ENCODE data around the gene COL4A1. TPM values are rescaled to one million over a fixed set of nuclear protein-coding genes. Genes with fewer than 3 reads are reported as not detected.

Gene COL4A1
- total and polyA plus RNA-seq, 2 of the 13 experiments (the other 11 are each of a cell fraction or from before 2014, with no cell fraction given) = not detected

DNA sequence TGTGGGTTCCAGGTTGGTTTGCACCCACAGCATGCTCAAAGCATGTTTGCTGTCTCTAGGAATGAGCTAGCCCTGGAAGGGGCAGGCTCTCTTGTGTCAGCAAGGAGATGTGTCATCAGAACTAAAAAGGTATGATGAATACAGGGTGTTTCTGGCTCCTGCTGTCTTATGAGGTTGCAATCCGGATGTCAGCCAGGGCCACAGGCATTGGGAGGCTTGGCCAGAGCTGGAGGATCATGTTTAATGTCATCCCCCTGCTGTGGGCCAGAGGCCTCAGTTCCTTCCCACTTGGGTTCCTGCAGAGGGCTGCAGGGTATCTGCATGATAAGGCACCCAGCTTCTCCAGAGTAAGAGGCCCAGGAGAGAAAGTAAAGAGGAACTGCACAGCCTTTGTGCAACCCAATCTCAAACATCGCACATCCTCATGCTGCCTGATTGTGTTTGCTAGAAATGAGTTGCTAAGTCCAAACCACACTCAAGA lies 193.6 kb downstream of the COL4A1 start:
- TF ChIP-seq, protein P1, sequence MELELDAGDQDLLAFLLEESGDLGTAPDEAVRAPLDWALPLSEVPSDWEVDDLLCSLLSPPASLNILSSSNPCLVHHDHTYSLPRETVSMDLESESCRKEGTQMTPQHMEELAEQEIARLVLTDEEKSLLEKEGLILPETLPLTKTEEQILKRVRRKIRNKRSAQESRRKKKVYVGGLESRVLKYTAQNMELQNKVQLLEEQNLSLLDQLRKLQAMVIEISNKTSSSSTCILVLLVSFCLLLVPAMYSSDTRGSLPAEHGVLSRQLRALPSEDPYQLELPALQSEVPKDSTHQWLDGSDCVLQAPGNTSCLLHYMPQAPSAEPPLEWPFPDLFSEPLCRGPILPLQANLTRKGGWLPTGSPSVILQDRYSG (CRISPR knock-in tag; IDR thresholded peaks at IDR 0.05) = no peak
- TF ChIP-seq, protein P2, sequence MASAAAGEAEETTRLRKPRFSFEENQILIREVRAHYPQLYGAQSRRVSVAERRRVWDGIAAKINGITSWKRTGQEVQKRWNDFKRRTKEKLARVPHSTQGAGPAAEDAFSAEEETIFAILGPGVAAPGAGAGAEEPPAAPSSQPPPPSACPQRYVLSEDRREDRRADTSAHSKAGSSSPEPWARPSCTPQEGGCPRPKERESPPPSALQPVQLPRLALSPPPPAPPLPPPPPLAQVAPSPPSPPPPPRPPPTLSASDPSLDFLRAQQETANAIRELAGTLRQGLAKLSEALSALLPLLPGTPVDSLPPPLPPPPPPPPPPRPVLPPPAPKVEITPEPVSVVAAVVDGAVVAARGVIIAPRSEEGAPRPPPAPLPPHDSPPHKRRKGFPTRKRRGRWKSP (CRISPR knock-in tag; IDR thresholded peaks at IDR 0.05) = no peak
- TF ChIP-seq RNF2 (conservative IDR thresholded peaks at IDR 0.05; ENCODE audit: low read depth) = no peak
- no peak for TF ChIP-seq ZNF816 (CRISPR knock-in tag; IDR thresholded peaks at IDR 0.05; ENCODE audit: borderline replicate concordance)
- TF ChIP-seq CHD2 (IDR thresholded peaks at IDR 0.05; ENCODE audit: low read depth, low read length) = no peak
- TF ChIP-seq ZNF562 (CRISPR knock-in tag; IDR thresholded peaks at IDR 0.05; ENCODE audit: borderline replicate concordance) = no peak
- no peak for TF ChIP-seq KDM5B (CRISPR knock-in tag; IDR thresholded peaks at IDR 0.05; ENCODE audit: borderline replicate concordance)
- TF ChIP-seq ATF7 (IDR thresholded peaks at IDR 0.05) = no peak
- no peak for TF ChIP-seq ATF7 (CRISPR knock-in tag; IDR thresholded peaks at IDR 0.05)
- TF ChIP-seq ZNF136 (CRISPR knock-in tag; IDR thresholded peaks at IDR 0.05; ENCODE audit: low read depth) = no peak
- TF ChIP-seq, protein P3, sequence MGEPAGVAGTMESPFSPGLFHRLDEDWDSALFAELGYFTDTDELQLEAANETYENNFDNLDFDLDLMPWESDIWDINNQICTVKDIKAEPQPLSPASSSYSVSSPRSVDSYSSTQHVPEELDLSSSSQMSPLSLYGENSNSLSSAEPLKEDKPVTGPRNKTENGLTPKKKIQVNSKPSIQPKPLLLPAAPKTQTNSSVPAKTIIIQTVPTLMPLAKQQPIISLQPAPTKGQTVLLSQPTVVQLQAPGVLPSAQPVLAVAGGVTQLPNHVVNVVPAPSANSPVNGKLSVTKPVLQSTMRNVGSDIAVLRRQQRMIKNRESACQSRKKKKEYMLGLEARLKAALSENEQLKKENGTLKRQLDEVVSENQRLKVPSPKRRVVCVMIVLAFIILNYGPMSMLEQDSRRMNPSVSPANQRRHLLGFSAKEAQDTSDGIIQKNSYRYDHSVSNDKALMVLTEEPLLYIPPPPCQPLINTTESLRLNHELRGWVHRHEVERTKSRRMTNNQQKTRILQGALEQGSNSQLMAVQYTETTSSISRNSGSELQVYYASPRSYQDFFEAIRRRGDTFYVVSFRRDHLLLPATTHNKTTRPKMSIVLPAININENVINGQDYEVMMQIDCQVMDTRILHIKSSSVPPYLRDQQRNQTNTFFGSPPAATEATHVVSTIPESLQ (CRISPR knock-in tag; conservative IDR thresholded peaks at IDR 0.05) = no peak
- TF ChIP-seq FOXC1 (CRISPR knock-in tag; IDR thresholded peaks at IDR 0.05; ENCODE audit: borderline replicate concordance) = no peak
- TF ChIP-seq FOSL1 (CRISPR knock-in tag; IDR thresholded peaks at IDR 0.05; ENCODE audit: borderline replicate concordance) = no peak
- no peak for TF ChIP-seq ZNF781 (CRISPR knock-in tag; IDR thresholded peaks at IDR 0.05; ENCODE audit: borderline replicate concordance, not compliant biosample characterization)
- TF ChIP-seq, protein P4, sequence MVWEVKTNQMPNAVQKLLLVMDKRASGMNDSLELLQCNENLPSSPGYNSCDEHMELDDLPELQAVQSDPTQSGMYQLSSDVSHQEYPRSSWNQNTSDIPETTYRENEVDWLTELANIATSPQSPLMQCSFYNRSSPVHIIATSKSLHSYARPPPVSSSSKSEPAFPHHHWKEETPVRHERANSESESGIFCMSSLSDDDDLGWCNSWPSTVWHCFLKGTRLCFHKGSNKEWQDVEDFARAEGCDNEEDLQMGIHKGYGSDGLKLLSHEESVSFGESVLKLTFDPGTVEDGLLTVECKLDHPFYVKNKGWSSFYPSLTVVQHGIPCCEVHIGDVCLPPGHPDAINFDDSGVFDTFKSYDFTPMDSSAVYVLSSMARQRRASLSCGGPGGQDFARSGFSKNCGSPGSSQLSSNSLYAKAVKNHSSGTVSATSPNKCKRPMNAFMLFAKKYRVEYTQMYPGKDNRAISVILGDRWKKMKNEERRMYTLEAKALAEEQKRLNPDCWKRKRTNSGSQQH (CRISPR knock-in tag; IDR thresholded peaks at IDR 0.05; ENCODE audit: low read depth) = no peak
- no peak for TF ChIP-seq ZNF605 (CRISPR knock-in tag; IDR thresholded peaks at IDR 0.05)
- Histone ChIP-seq H3K27ac (ENCODE audit: extremely low read length, insufficient read depth, low read length) (no peak overlapping the region), H4K20me1 (ENCODE audit: insufficient read depth, low read length) (no peaks in the 10 kb centered on the region), H3K79me2 (ENCODE audit: insufficient read depth, low read length) (no peaks in the 10 kb centered on the region), H3K9me3 (ENCODE audit: low read length) (no peaks in the 10 kb centered on the region), H3K36me3 (replicated peaks in 1 of 2; ENCODE audit: control insufficient read depth in 1 of 2, insufficient read depth in 2 of 2, low read length in 2 of 2) (no peaks in the 10 kb centered on the region), H3K9ac (ENCODE audit: insufficient read depth, low read depth, low read length) (no peak overlapping the region), H2AFZ (ENCODE audit: low read length) (no peak overlapping the region), H3K4me1 (ENCODE audit: insufficient read depth, low read length) (no peaks in the 10 kb centered on the region), H3K4me3 (replicated peaks in 1 of 3; ENCODE audit: insufficient read depth in 1 of 3, low read depth in 2 of 3, low read length in 3 of 3) (no peak overlapping the region), H3K4me2 (ENCODE audit: low read depth, low read length) (no peak overlapping the region), H3K27me3 (ENCODE audit: control insufficient read depth in 1 of 2, insufficient read depth in 2 of 2, low read length in 2 of 2) (no peaks in the 10 kb centered on the region)
- FAIRE-seq (no peak), ATAC-seq (no peak), DNase-seq (ENCODE audit: low spot score) (no peak)
- 10% methylated on average over 2 of the region's 2 CpGs for WGBS (ENCODE audit: low lambda C conversion rate)
- ChIA-PET POLR2A (no interaction called here), CTCF (ENCODE audit: low intra/inter-chr PET ratio, low total read pairs) (no interaction called here)
- in situ Hi-C loops (cut with HindIII; ENCODE audit: extremely low pct_ligation_motif_present, low pct_unique_long_range_greater_than_20kb) (loop anchor here (25.0 kb wide), 1 partner anchor 1901 kb away; the partner anchor contains the start of genes ABHD13 and LIG4), intact Hi-C loops (cut with micrococcal nuclease; ENCODE audit: unreplicated experiment) (no loop called here)
- no TSS peak for BruUV-seq (replicated peaks)
